Activated CD8-positive, alpha-beta memory T cell treated with anti-CD3 and anti-CD28 coated beads, Interleukin-2, amount 10 ng/mL, durations not matched to agents 7 days and 5 days (primary cell): ENCODE measurements around the gene NCCRP1. TPM values are rescaled to one million over a fixed set of nuclear protein-coding genes. Genes with fewer than 3 reads are reported as not detected.

ENCODE experiments used
- ATAC-seq: fragments of 150-1000 bp; cut with Tn5 transposase; one replicate; pipeline ENCODE4 v1.10.0; 2021; ENCODE audit warnings: moderate library complexity
- CTCF ChIA-PET: fragments of 350-600 bp; sonication (Branson Sonifier 250); formaldehyde crosslinking; loops from one replicate; lab custom pipeline; 2021; ENCODE audit warnings: antibody characterized with exemption; lab: Charles Lee
- DNase-seq: peaks from one replicate; pipeline ENCODE4 v3.0.0-alpha.2; 2020
- H3K27ac Mint-ChIP-seq: one replicate; pipeline ENCODE4 v1.8.0; 2021; ENCODE audit warnings: mild to moderate bottlenecking, mixed read lengths
- H3K27me3 Mint-ChIP-seq: one replicate; pipeline ENCODE4 v1.8.0; 2021; ENCODE audit warnings: mixed read lengths
- H3K36me3 Mint-ChIP-seq: one replicate; pipeline ENCODE4 v1.8.0; 2021; ENCODE audit warnings: mild to moderate bottlenecking, mixed read lengths
- H3K4me1 Mint-ChIP-seq: one replicate; pipeline ENCODE4 v1.8.0; 2021; ENCODE audit warnings: mixed read lengths
- H3K4me3 Mint-ChIP-seq: one replicate; pipeline ENCODE4 v1.8.0; 2021; ENCODE audit warnings: mild to moderate bottlenecking, moderate library complexity, mixed read lengths
- H3K9me3 Mint-ChIP-seq: one replicate; pipeline ENCODE4 v1.8.0; 2022; ENCODE audit warnings: low read depth, mixed read lengths
- total RNA-seq, 2 experiments: library from RNA; stranded (reverse); gene quantifications; one replicate each; pipeline ENCODE4 v1.2.3, GENCODE V29; 2021

Gene NCCRP1
- total RNA-seq, 2 experiments from 2014 or later, result not detected

DNA sequence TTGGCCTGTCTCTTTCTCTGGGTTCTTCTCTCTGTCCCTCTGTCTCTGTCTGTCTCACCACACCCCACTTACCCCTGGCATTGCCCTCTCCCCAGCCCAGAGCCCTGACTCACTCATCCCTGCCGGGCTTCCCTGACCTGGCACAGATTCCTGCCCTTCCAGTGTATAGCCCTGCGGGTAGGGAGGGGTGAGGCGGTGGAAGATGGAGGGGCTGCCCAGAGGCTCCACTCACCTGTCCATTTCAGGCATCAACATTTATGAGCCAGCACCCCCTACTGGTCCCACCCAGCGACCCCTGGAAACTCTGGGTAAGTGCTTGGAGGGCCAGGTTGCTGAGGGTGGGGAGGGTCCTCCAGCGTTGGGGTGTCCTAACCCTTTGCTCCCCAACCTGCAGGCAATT, 1.0 kb downstream of the NCCRP1 start:
- CTCF ChIA-PET, result interaction anchor here (1.6 kb wide), 1 partner anchor 102 kb away, joined by 3 read pairs; no protein-coding TSS in a partner anchor
- Mint-ChIP-seq H3K9me3 (no peaks in the 10 kb centered on the region), H3K4me1 (peaks cover 13% of the 10 kb centered on the region), H3K36me3 (peaks cover 2% of the 10 kb centered on the region), H3K27ac (no peak overlapping the region), H3K27me3 (peaks cover 76% of the 10 kb centered on the region), H3K4me3 (no peak overlapping the region)
- DNase-seq, result no peak
- no peak for ATAC-seq

DNA sequence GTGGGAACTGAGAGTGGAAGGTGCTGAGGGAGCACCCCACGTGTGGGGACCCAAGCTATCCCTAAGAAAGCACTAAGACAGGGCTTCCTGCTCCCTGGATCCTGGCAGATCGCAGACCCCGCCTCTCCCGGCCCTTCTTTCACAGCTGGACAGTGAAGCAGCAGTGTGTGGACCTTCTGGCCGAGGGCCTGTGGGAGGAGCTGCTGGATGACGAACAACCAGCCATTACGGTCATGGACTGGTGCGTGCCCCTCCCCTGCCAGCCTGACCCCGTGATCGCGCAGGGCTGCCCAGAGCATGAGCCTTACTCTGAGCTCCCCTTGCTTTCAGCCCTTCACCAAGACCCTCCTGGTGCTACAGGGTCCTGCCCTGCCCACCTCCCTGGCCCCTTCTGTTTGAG, 2.3 kb downstream of the NCCRP1 start:
- peaks cover 78% of the 10 kb centered on the region for H3K27me3 Mint-ChIP-seq
- H3K27ac Mint-ChIP-seq, result no peak overlapping the region
- DNase-seq (no peak), ATAC-seq (no peak)
- CTCF ChIA-PET, result interaction anchor here (1.0 to 1.6 kb wide), 2 partner anchors 100 to 129 kb away, joined by 3 read pairs; no protein-coding TSS in a partner anchor
- H3K9me3 Mint-ChIP-seq, result no peaks in the 10 kb centered on the region
- no peak overlapping the region for H3K4me3 Mint-ChIP-seq
- peaks cover 2% of the 10 kb centered on the region for H3K36me3 Mint-ChIP-seq
- H3K4me1 Mint-ChIP-seq, result peaks cover 13% of the 10 kb centered on the region

DNA sequence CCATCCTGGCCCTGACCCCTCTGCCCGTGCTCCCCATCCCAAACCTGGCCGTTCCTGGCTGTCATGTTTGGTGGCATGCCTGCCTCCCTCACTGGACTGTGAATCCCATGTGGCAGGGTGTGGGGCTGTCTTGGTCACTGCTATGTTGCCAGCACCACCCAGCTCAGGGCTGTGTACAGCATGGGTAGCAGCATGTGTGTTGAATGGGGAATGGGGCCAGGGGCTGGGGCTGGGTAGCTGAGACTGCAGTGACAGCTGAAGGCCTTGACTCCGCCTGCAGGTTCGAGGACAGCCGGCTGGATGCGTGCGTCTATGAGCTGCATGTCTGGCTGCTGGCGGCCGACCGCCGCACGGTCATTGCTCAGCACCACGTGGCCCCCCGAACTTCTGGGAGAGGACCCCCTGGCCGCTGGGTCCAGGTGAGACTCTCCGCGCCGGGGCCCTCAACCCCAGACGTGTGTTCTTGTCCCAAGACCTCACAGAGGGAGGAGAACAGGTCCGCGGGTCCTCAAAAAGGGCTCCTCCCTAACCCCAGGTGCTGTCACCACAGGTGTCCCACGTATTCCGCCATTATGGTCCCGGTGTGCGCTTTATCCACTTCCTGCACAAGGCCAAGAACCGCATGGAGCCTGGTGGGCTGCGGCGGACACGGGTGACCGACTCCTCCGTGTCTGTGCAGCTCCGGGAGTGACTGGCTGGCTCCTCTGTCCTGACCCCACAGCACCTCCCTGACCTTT, 3.5 kb downstream of the NCCRP1 start:
- peaks cover 2% of the 10 kb centered on the region for H3K36me3 Mint-ChIP-seq

DNA sequence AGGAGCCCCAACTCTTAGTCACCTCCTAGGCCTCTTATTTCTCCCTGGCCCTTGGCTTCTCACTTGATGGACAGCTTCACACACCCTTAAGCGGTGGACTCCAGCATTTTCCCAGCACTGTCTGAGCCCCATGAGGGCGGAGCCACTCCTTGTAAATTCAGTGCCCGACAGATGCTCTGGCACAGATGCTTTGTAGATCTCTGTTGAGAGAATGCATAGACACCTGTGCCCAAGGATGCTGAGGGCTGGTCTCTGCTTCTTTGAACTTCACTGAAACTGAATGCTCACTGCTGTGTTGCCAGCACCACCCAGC, 4.0 kb downstream of the NCCRP1 start:
- Mint-ChIP-seq H3K36me3 (peaks cover 2% of the 10 kb centered on the region), H3K9me3 (no peaks in the 10 kb centered on the region), H3K27ac (no peak overlapping the region), H3K4me1 (peaks cover 9% of the 10 kb centered on the region), H3K4me3 (no peak overlapping the region), H3K27me3 (peaks cover 81% of the 10 kb centered on the region)
- no peak for DNase-seq
- no peak for ATAC-seq
- CTCF ChIA-PET, result no interaction called here

More for the DNA sequence above, 3.5 kb downstream of the NCCRP1 start:
- CTCF ChIA-PET, result no interaction called here
- H3K9me3 Mint-ChIP-seq, result no peaks in the 10 kb centered on the region
- H3K27ac Mint-ChIP-seq, result no peak overlapping the region
- peaks cover 13% of the 10 kb centered on the region for H3K4me1 Mint-ChIP-seq
- DNase-seq, result no peak
- H3K27me3 Mint-ChIP-seq, result peaks cover 81% of the 10 kb centered on the region
- H3K4me3 Mint-ChIP-seq, result no peak overlapping the region
- ATAC-seq, result no peak

DNA sequence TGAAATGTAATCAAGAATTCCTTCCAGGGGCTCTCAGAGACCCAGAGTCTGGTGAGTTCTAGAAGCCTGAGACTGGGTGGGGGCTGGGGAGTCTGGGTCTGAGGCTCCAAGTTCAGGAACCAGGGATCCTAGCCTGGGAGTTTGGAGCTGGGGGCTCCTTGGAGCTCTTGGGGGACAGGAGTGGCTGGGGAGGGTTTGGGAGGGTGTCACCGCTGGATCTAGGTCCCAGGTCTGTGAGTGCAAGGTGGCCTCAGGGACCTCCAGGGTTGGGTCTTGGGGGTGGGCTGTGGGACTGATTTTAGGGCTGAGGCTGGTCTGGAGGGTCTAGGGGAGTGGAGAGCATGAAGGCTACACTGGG, 6.2 kb downstream of the NCCRP1 start:
- Mint-ChIP-seq H3K4me1 (no peaks in the 10 kb centered on the region), H3K4me3 (no peak overlapping the region), H3K27ac (no peak overlapping the region), H3K27me3 (peaks cover 65% of the 10 kb centered on the region), H3K36me3 (no peaks in the 10 kb centered on the region), H3K9me3 (no peaks in the 10 kb centered on the region)
- no peak for ATAC-seq
- CTCF ChIA-PET, result no interaction called here
- DNase-seq, result no peak

DNA sequence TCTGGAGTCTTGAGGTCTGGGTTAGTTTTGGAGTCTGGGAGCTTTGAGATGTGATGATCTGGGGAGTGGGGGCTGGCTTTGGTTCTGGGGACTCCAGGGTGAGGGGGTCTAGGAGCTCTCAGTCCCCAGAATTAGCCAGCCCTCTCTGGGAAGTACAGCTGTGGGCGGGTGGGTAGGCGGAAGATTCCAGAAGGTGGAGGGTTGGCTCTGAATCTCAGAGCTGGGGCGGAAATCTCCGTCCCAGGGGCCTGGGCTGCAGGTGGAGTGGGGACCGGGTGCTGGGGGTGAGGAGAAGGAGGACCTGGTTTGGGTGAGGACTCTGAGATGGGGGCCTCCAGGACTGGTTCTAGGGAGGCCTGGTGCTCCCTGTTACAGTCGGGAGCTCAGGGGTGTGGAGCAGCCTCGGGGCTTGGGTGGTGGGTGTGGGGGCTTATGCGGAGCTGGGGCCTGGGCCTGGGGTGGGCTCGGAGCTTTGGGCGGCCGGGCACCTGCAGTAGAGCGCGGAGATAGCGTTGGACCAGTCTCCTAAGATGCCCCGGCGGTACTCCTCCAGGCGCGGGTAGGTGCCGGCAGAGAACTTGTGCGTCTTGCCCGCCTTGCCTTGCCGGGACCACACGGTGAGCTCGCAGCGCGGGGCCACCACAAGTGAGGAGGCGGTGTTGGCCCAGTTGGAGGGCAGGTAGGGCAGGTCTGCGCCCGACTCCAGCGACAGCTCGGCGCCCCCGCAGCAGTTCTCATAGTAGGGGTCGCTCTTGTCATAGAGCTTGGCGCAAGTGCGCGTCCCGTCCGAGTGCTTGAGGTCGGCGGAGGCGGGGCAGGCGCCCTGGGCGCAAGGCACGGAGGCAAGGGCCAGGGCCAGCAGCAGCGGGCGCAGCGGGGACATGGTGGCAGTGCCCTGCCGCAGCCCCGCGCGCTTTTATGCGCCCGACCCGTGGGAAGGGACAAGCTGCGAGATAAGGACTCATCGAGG, 6.9 kb downstream of the NCCRP1 start, which contains the start of gene SYCN:
Gene SYCN (minus strand): TSS at position 892 of the 970 bp plus-strand sequence. CDS start 9 bp downstream, at position 883.
- H3K27ac Mint-ChIP-seq, result no peak within 1 kb of the TSS
- H3K27me3 Mint-ChIP-seq, result peaks cover 58% of the 10 kb centered on the region
- no peaks in the 10 kb centered on the region for H3K4me1 Mint-ChIP-seq
- ATAC-seq (no peak), DNase-seq (no peak)
- H3K4me3 Mint-ChIP-seq, result no peak within 1 kb of the TSS
- H3K36me3 Mint-ChIP-seq, result no peaks in the 10 kb centered on the region
- CTCF ChIA-PET, result interaction anchor here (0.7 kb wide), 1 partner anchor 152 kb away, joined by 3 read pairs; no protein-coding TSS in a partner anchor
- no peaks in the 10 kb centered on the region for H3K9me3 Mint-ChIP-seq

DNA sequence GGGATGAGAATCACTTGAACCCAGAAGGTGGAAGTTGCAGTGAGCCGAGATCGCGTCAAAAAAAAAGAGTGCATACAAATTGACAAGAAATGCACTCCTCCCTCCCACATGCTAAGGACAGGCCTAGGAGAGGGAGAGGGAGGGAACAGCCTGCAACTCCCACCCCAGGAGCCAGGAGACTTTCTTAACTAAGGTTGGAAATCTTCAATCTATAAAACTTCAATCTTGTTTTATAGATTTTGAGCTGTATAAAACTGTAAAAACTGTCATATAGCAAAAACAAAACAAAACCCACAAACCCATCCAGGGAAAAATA, 8.6 kb downstream of the NCCRP1 start:
- ATAC-seq, result no peak
- CTCF ChIA-PET, result interaction anchor here (1.4 kb wide), 1 partner anchor 130 kb away, joined by 3 read pairs; the partner anchor contains the start of gene GMFG
- no peaks in the 10 kb centered on the region for H3K9me3 Mint-ChIP-seq
- H3K4me3 Mint-ChIP-seq, result no peak overlapping the region
- DNase-seq, result no peak
- peaks cover 49% of the 10 kb centered on the region for H3K27me3 Mint-ChIP-seq
- no peaks in the 10 kb centered on the region for H3K4me1 Mint-ChIP-seq
- no peak overlapping the region for H3K27ac Mint-ChIP-seq
- H3K36me3 Mint-ChIP-seq, result no peaks in the 10 kb centered on the region

DNA sequence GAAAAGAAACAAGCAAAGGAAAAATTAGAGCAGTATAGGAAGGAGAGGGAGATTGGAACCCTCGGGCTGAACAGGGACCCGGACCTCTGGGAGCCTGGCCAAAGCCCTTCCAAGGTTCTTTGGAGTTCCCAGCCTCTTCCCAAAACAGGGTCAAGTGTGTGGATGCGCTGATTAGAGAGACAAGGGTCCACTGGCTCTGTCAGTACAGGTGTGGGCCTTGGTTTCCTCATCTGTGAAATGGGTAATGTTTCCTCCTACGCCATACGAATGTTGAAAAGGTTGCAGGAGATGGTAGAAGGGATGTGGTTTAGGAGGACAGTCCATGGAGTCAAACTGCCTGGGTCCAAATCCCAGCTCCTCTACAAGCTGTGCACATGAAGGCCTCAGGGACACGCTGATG, 9.4 kb downstream of the NCCRP1 start:
- Mint-ChIP-seq H3K36me3 (no peaks in the 10 kb centered on the region), H3K9me3 (no peaks in the 10 kb centered on the region), H3K4me1 (no peaks in the 10 kb centered on the region), H3K27me3 (peaks cover 41% of the 10 kb centered on the region), H3K4me3 (no peak overlapping the region), H3K27ac (no peak overlapping the region)
- no peak for DNase-seq
- no peak for ATAC-seq
- CTCF ChIA-PET, result interaction anchor here (1.4 to 1.5 kb wide), 2 partner anchors 84 to 130 kb away, joined by 3 to 4 read pairs; partner anchors contain the start of gene GMFG

DNA sequence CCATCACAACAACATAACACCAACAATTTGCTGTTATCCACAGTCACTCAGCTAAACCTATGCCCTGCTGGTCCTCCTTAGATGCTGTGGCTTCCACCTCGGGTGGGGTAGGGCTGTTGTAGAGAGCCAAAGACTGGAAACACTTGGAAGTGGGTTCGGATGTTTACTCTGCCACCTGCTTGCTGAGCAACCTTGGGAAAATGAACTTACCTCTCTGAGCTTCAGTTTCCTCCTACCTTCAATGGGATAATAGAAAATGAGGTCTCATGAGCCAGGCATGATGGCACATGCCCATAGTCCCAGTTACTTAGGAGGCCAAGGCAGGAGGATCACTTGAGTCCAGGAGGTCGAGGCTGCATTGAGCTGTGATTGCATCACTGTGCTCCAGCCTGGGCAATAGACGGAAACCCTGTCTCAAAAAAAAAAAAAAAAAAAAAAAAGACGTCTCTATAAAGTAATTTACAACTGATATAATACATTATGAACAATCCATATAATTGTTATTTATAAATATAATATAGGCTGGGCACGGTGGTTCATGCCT, 10.6 kb downstream of the NCCRP1 start:
- H3K27me3 Mint-ChIP-seq, result peaks cover 31% of the 10 kb centered on the region
- H3K4me3 Mint-ChIP-seq, result no peak overlapping the region
- CTCF ChIA-PET, result interaction anchor here (1.5 kb wide), 1 partner anchor 85 kb away, joined by 4 read pairs; no protein-coding TSS in a partner anchor
- H3K9me3 Mint-ChIP-seq, result no peaks in the 10 kb centered on the region
- ATAC-seq (no peak), DNase-seq (no peak)
- H3K4me1 Mint-ChIP-seq, result no peaks in the 10 kb centered on the region
- no peak overlapping the region for H3K27ac Mint-ChIP-seq
- H3K36me3 Mint-ChIP-seq, result no peaks in the 10 kb centered on the region

DNA sequence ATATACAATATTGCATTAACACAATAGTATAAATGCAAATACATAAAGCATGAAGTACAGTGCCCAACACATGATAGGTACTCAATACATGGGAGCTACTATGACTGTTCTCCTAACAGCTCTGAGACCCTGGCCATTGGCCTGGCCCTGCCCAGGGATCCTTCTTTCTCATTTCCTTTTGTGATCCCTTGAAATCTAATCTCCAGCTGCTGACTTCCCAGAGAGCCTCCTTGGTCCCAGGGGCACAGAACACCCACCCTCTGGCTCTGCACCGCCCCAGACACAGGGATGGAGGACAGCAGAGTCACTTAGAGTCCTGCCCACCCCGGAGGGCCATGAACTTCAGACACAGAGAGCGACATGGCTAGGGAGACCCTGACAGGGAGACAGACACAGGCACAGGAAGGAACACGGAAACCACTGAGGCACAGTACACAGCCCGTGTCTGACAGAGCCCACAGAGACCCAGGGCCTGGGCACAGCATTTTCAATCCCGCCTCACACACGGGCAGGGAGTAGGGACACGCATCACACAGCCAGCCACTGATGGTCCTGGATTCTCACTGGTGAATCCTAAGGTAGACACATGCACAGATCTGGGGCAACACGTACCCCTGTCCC, 11.5 kb downstream of the NCCRP1 start:
- no peak overlapping the region for H3K4me3 Mint-ChIP-seq
- no peak for DNase-seq
- peaks cover 25% of the 10 kb centered on the region for H3K27me3 Mint-ChIP-seq
- no peaks in the 10 kb centered on the region for H3K9me3 Mint-ChIP-seq
- ATAC-seq, result no peak
- H3K36me3 Mint-ChIP-seq, result no peaks in the 10 kb centered on the region
- CTCF ChIA-PET, result no interaction called here
- H3K27ac Mint-ChIP-seq, result no peak overlapping the region
- no peaks in the 10 kb centered on the region for H3K4me1 Mint-ChIP-seq

DNA sequence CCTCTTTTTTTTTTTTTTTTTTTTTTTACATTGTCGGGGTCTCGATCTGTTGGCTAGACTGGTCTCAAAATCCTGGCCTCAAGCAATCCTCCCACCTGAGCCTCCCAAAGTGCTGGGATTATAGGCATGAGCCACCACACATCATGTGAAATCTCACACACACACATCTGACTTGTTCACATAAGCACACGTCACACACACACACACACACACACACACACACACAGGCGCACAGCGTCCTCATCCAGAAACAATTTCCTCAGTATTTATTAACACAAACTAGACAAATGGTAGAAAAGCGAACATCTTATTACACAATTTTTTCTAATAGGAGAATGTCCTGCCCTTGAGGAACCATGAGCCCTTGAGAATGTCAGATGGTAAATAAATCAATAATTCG, 12.4 kb downstream of the NCCRP1 start:
- no peaks in the 10 kb centered on the region for H3K36me3 Mint-ChIP-seq
- no peak overlapping the region for H3K4me3 Mint-ChIP-seq
- H3K4me1 Mint-ChIP-seq, result no peaks in the 10 kb centered on the region
- no peak for ATAC-seq
- no peaks in the 10 kb centered on the region for H3K9me3 Mint-ChIP-seq
- CTCF ChIA-PET, result no interaction called here
- H3K27ac Mint-ChIP-seq, result no peak overlapping the region
- H3K27me3 Mint-ChIP-seq, result peaks cover 18% of the 10 kb centered on the region
- no peak for DNase-seq

DNA sequence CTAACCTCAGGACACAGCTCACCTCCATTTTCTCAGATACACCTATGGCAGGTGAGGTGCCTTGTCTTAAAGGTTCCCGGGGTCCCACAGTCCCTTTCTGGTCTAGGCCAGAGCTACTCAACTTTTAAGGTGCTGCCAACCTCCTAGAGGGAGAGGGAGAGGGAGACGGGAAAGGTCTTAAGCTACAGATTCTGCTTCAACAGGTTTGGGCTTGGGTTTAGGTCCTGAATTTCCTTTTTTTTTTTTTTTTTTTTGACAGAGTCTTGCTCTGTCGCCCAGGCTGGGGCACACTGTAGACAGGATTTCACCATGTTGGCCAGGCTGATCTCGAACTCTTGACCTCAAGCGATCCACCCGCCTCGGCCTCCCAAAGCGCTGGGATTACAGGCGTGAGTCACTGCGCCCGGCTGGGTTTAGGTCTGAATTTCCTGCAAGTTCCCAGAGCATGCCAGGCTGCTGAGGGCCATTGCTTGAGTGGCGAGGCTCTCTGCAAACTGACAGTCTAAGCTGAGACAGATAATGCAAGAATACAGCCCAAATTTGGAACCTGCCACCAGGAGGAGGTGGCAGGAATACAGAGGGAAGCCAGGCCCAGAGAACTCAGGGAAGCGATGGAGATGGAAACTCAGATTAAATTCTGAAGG, 15.1 kb downstream of the NCCRP1 start:
- H3K36me3 Mint-ChIP-seq, result no peaks in the 10 kb centered on the region
- no peak overlapping the region for H3K4me3 Mint-ChIP-seq
- ATAC-seq (no peak), DNase-seq (no peak)
- no peak overlapping the region for H3K27ac Mint-ChIP-seq
- peaks cover 3% of the 10 kb centered on the region for H3K27me3 Mint-ChIP-seq
- H3K9me3 Mint-ChIP-seq, result no peaks in the 10 kb centered on the region
- CTCF ChIA-PET, result interaction anchor here (0.7 to 4.8 kb wide), 5 partner anchors 43 to 293 kb away, joined by 3 to 40 read pairs (median 5); no protein-coding TSS in a partner anchor
- no peaks in the 10 kb centered on the region for H3K4me1 Mint-ChIP-seq
